A673 (cell line): ENCODE measurements around the gene FPGT. TPM values are rescaled to one million over a fixed set of nuclear protein-coding genes. Genes with fewer than 3 reads are reported as not detected.

Source experiments
- BruUV-seq: library from RNA; stranded (reverse); fragments of 400-500 nt; replicated peaks from 2 replicates; lab custom pipeline; 2021; lab: Mats Ljungman, UMichigan
- CTCF ChIA-PET: fragments of 300-600 bp; sonication (Branson Sonifier 250); formaldehyde crosslinking; loops from one replicate; lab custom pipeline; 2022; ENCODE audit warnings: antibody characterized with exemption; lab: Charles Lee
- POLR2A ChIA-PET: fragments of 300-600 bp; sonication (Branson Sonifier 250); formaldehyde crosslinking; loops from one replicate; lab custom pipeline; 2022; ENCODE audit warnings: antibody characterized with exemption; ENCODE audit not compliant: low non-redundant PET; lab: Charles Lee
- DNase-seq: peaks from one replicate; pipeline ENCODE4 v3.0.0-alpha.2; 2015; ENCODE audit warnings: low spot score
- H3K27ac ChIP-seq: fragments of 200-600 bp; sonication (generic); 2 replicates; pipeline ENCODE4 v1.5.1; 2016; ENCODE audit warnings: mixed run types, low read depth, mild to moderate bottlenecking, mixed read lengths, antibody characterized with exemption, low read length; ENCODE audit not compliant: poor library complexity, severe bottlenecking
- H3K27me3 ChIP-seq: fragments of 200-600 bp; sonication (generic); replicated peaks from 2 replicates; pipeline ENCODE4 v1.6.1; 2017; ENCODE audit warnings: mixed run types, low read depth, mild to moderate bottlenecking, mixed read lengths, antibody characterized with exemption, low read length; ENCODE audit not compliant: insufficient read depth, poor library complexity
- H3K36me3 ChIP-seq: fragments of 200-600 bp; sonication (generic); 2 replicates; pipeline ENCODE4 v1.6.1; 2016; ENCODE audit warnings: mixed run types, mild to moderate bottlenecking, mixed read lengths, antibody characterized with exemption, low read length; ENCODE audit not compliant: insufficient read depth, poor library complexity, severe bottlenecking
- H3K4me1 ChIP-seq: fragments of 200-600 bp; sonication (generic); 2 replicates; pipeline ENCODE4 v1.6.1; 2017; ENCODE audit warnings: mixed run types, mild to moderate bottlenecking, mixed read lengths, antibody characterized with exemption, low read length; ENCODE audit not compliant: insufficient read depth, poor library complexity, severe bottlenecking
- H3K4me3 ChIP-seq: fragments of 200-600 bp; sonication (generic); 2 replicates; pipeline ENCODE4 v1.5.1; 2016; ENCODE audit warnings: low read depth, mixed run types, mild to moderate bottlenecking, mixed read lengths, low read length; ENCODE audit not compliant: poor library complexity, severe bottlenecking
- H3K9me3 ChIP-seq: fragments of 200-600 bp; sonication (generic); 2 replicates; pipeline ENCODE4 v1.6.1; 2016; ENCODE audit warnings: mixed run types, low read depth, mild to moderate bottlenecking, mixed read lengths, antibody characterized with exemption, low read length; ENCODE audit not compliant: poor library complexity, severe bottlenecking
- CTCF ChIP-seq: fragments of 300-800, 200-600 bp; sonication (generic); conservative IDR thresholded peaks from 2 replicates; pipeline ENCODE4 v1.5.1; 2017; ENCODE audit warnings: low read depth, mild to moderate bottlenecking, antibody characterized with exemption, low read length, moderate library complexity, mixed read lengths
- EZH2 ChIP-seq: fragments of 200-600 bp; sonication (generic); IDR thresholded peaks from 2 replicates; pipeline ENCODE4 v1.6.1; 2017; ENCODE audit warnings: borderline replicate concordance, low read depth, mild to moderate bottlenecking, mixed read lengths, antibody characterized with exemption, low read length; ENCODE audit not compliant: poor library complexity, severe bottlenecking
- intact Hi-C: fragments of 100-400 bp; cut with micrococcal nuclease; formaldehyde crosslinking; loops from one replicate; pipeline ENCODE4 v1.10.0; 2022; ENCODE audit not compliant: unreplicated experiment
- total RNA-seq: library from RNA; stranded (reverse); gene quantifications from 2 replicates; pipeline ENCODE4 v1.2.3, GENCODE V29; 2021

FPGT gene
- total RNA-seq, 1 experiment from 2014 or later = 7.4 TPM

GRCh38 chr1:74223453-74223852, 25.4 kb downstream of the FPGT start:
- intact Hi-C loops = no loop called here
- H3K4me3 ChIP-seq = no peak overlapping the region
- H3K27ac ChIP-seq = no peak overlapping the region
- H3K9me3 ChIP-seq = no peaks in the 10 kb centered on the region
- no peaks in the 10 kb centered on the region for H3K27me3 ChIP-seq
- BruUV-seq = no TSS peak
- DNase-seq = no peak
- TF ChIP-seq CTCF = no peak
- TF ChIP-seq EZH2 = no peak
- H3K4me1 ChIP-seq = no peaks in the 10 kb centered on the region
- POLR2A ChIA-PET = no interaction called here
- CTCF ChIA-PET = no interaction called here
- H3K36me3 ChIP-seq = no peaks in the 10 kb centered on the region

DNA sequence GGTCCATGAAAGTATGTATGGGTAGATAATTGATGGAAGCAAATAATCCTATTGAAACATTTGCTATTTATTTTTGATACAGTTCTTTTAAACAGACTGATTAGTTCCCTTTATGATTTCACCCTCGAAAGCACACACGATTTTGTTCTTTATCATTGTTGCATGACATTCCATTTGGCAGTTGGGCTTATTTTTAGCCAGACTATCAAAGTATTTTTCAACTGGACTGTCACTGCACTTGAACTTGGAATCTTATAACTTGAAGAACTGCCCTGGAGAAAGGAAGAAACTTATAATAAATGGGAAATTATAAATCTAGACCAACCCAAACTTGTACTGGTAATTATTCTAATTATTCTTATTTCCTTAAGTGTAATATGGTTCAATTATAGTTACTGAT, 37.1 kb downstream of the FPGT start, which contains the start of gene TNNI3K:
TSS of gene TNNI3K (plus strand) at position 235 of the 400 bp plus-strand sequence. CDS start at position 300, 65 bp downstream.
- TF ChIP-seq CTCF (no peak), EZH2 (no peak)
- POLR2A ChIA-PET = no interaction called here

DNA sequence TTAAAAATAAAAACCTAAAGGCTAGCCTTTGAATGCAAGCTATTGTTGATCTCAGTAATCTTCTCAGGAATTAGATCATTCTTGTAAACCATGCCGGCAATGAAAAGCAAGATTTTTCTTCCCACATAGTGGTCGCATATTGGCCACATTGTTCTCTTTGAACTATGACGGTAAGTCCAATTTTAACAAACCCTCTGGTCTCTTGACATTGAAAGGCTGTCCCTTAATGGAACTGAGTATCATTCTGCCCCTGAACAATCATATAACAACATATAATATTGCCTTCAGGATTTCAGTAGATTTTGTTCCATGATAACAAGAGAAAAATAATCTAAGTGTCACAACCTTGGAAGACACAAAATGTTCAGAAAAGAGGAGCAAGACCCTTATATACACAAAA, 38.4 kb downstream of the FPGT start:
- Histone ChIP-seq H3K27me3 (no peaks in the 10 kb centered on the region), H3K4me3 (no peak overlapping the region), H3K27ac (no peak overlapping the region), H3K4me1 (no peaks in the 10 kb centered on the region), H3K36me3 (no peaks in the 10 kb centered on the region), H3K9me3 (no peaks in the 10 kb centered on the region)
- no peak for DNase-seq
- ChIA-PET CTCF (no interaction called here), POLR2A (no interaction called here)
- intact Hi-C loops = no loop called here
- no TSS peak for BruUV-seq
- no peak for TF ChIP-seq EZH2
- no peak for TF ChIP-seq CTCF

More for the DNA sequence above, 37.1 kb downstream of the FPGT start, which contains the start of gene TNNI3K:
- CTCF ChIA-PET = no interaction called here
- no peaks in the 10 kb centered on the region for H3K4me1 ChIP-seq
- H3K27ac ChIP-seq = no peak within 1 kb of the TSS
- BruUV-seq = no TSS peak
- intact Hi-C loops = no loop called here
- no peak within 1 kb of the TSS for H3K4me3 ChIP-seq
- no peaks in the 10 kb centered on the region for H3K36me3 ChIP-seq
- DNase-seq = no peak
- H3K9me3 ChIP-seq = no peaks in the 10 kb centered on the region
- H3K27me3 ChIP-seq = no peaks in the 10 kb centered on the region
